HCT116 (cell line): ENCODE data around the gene GPR150. TPM values are rescaled to one million over a fixed set of nuclear protein-coding genes. Genes with fewer than 3 reads are reported as not detected.

Source experiments
- ATAC-seq: fragments of 200-7000 bp; cut with Tn5 transposase; 2 replicates; pipeline ENCODE4 v1.9.1; 2020; ENCODE audit warnings: mild to moderate bottlenecking, moderate library complexity
- BruUV-seq: library from RNA; stranded (reverse); fragments of 400-500 nt; replicated peaks from 2 replicates; lab custom pipeline; 2021; lab: Mats Ljungman, UMichigan
- CTCF ChIA-PET: fragments of 300-600 bp; sonication (Branson Sonifier 250); formaldehyde crosslinking; loops from one replicate; lab custom pipeline; 2021; ENCODE audit warnings: antibody characterized with exemption; lab: Charles Lee
- POLR2A ChIA-PET: fragments of 300-600, 350-600 bp; sonication (Branson Sonifier 250); formaldehyde crosslinking; loops from one replicate; lab custom pipeline; 2021; ENCODE audit warnings: antibody characterized with exemption; lab: Charles Lee
- RAD21 ChIA-PET, 2 experiments: fragments of 300-600 bp; sonication (Branson Sonifier 250); formaldehyde crosslinking; loops; one replicate each; lab custom pipeline; 2023; ENCODE audit warnings: low total read pairs in 2 of 2; ENCODE audit not compliant: uncharacterized antibody in 2 of 2, unreplicated experiment in 2 of 2, low non-redundant PET in 1 of 2; lab: Charles Lee
- DNase-seq: peaks from one replicate; pipeline ENCODE4 v3.0.0-alpha.2; 2010; ENCODE audit warnings: low read depth, low spot score
- H2AFZ ChIP-seq: fragments of 200-600 bp; shearing (Covaris generic), sonication (generic); 2 replicates; pipeline ENCODE4 v1.6.1; 2017; ENCODE audit warnings: low read depth, mixed run types, mixed read lengths, antibody characterized with exemption, low read length; ENCODE audit not compliant: poor library complexity, severe bottlenecking
- H3K27ac ChIP-seq: 2 replicates; pipeline ENCODE4 v1.5.1; 2012; ENCODE audit warnings: low read depth, low read length
- H3K27me3 ChIP-seq: fragments of 200-600 bp; sonication (generic); 2 replicates; pipeline ENCODE4 v1.6.1; 2016; ENCODE audit warnings: mixed run types, low read length, mixed read lengths; ENCODE audit not compliant: insufficient read depth
- H3K36me3 ChIP-seq, 2 experiments: fragments of 200-500 bp in 1 of 2; fragments of 200-600 bp in 1 of 2; sonication (Bioruptor generic) in 1 of 2; sonication (generic) in 1 of 2; 2 replicates each; pipeline versions ENCODE4 v1.5.1 to v1.6.1; 2014 to 2016; ENCODE audit warnings: low read length in 2 of 2, inconsistent platforms in 1 of 2, mixed read lengths in 1 of 2, mixed run types in 1 of 2; ENCODE audit not compliant: insufficient read depth in 2 of 2, control insufficient read depth in 1 of 2
- H3K4me1 ChIP-seq, 2 experiments: fragments of 200-600 bp in 1 of 2; sonication (generic) in 1 of 2; 2 replicates each; pipeline versions ENCODE4 v1.5.1 to v1.6.1; 2012 to 2017; ENCODE audit warnings: low read length in 2 of 2, inconsistent platforms in 1 of 2, mild to moderate bottlenecking in 1 of 2, mixed read lengths in 1 of 2, mixed run types in 1 of 2, moderate library complexity in 1 of 2; ENCODE audit not compliant: insufficient read depth in 2 of 2, control insufficient read depth in 1 of 2
- H3K4me2 ChIP-seq: fragments of 200-600 bp; sonication (generic); 2 replicates; pipeline ENCODE4 v1.6.1; 2017; ENCODE audit warnings: mixed run types, low read length, mixed read lengths
- H3K4me3 ChIP-seq, 2 experiments: fragments of 200-600 bp in 1 of 2; sonication (generic) in 1 of 2; replicated peaks in 1 of 2; 2 replicates each; pipeline ENCODE4 v1.5.1; 2011 to 2016; ENCODE audit warnings: low read length in 2 of 2, control low read depth in 1 of 2, low read depth in 1 of 2, mild to moderate bottlenecking in 1 of 2, mixed read lengths in 1 of 2, mixed run types in 1 of 2
- H3K79me2 ChIP-seq: fragments of 200-600 bp; sonication (generic); 2 replicates; pipeline ENCODE4 v1.6.1; 2017; ENCODE audit warnings: mild to moderate bottlenecking, mixed run types, low read length, moderate library complexity, mixed read lengths; ENCODE audit not compliant: insufficient read depth
- H3K9ac ChIP-seq: fragments of 200-600 bp; sonication (generic); 2 replicates; pipeline ENCODE4 v1.6.1; 2016; ENCODE audit warnings: low read length, mixed read lengths
- H3K9me2 ChIP-seq: fragments of 200-600 bp; sonication (generic), shearing (Covaris generic); 2 replicates; pipeline ENCODE4 v1.6.1; 2017; ENCODE audit warnings: mixed run types, mild to moderate bottlenecking, moderate library complexity; ENCODE audit not compliant: insufficient read depth
- H3K9me3 ChIP-seq, 2 experiments: fragments of 200-500 bp in 1 of 2; fragments of 200-600 bp in 1 of 2; sonication (Bioruptor generic) in 1 of 2; sonication (generic) in 1 of 2; 2 replicates each; pipeline ENCODE4 v1.6.1; 2014 to 2017; ENCODE audit warnings: low read length in 2 of 2, mixed read lengths in 2 of 2, inconsistent platforms in 1 of 2, low read depth in 1 of 2, mild to moderate bottlenecking in 1 of 2, mixed run types in 1 of 2, moderate library complexity in 1 of 2; ENCODE audit not compliant: control insufficient read depth in 1 of 2, insufficient read depth in 1 of 2
- H4K20me1 ChIP-seq: fragments of 200-600 bp; sonication (generic), shearing (Covaris generic); 2 replicates; pipeline ENCODE4 v1.6.1; 2017; ENCODE audit warnings: mixed run types, mild to moderate bottlenecking, moderate library complexity; ENCODE audit not compliant: insufficient read depth
- ATF3 ChIP-seq: IDR thresholded peaks from 2 replicates; pipeline ENCODE4 v1.6.1; 2012
- EZH2 ChIP-seq: fragments of 200-600 bp; sonication (generic); IDR thresholded peaks from 2 replicates; pipeline ENCODE4 v1.6.1; 2017; ENCODE audit warnings: antibody characterized with exemption, mixed run types
- EZH2phosphoT487 ChIP-seq: fragments of 200-600 bp; IDR thresholded peaks from 2 replicates; pipeline ENCODE4 v1.6.1; 2018; ENCODE audit warnings: antibody characterized with exemption, borderline replicate concordance
- FOSL1 ChIP-seq: IDR thresholded peaks from 2 replicates; pipeline ENCODE4 v1.6.1; 2012; ENCODE audit warnings: low read depth
- JUND ChIP-seq: IDR thresholded peaks from 2 replicates; pipeline ENCODE4 v1.6.1; 2012
- SP1 ChIP-seq: IDR thresholded peaks from 2 replicates; pipeline ENCODE4 v1.6.1; 2012; ENCODE audit warnings: low read depth
- SRF ChIP-seq: IDR thresholded peaks from 2 replicates; pipeline ENCODE4 v1.6.1; 2012; ENCODE audit warnings: low read depth
- ZBTB33 ChIP-seq: IDR thresholded peaks from 2 replicates; pipeline ENCODE4 v1.6.1; 2011; ENCODE audit warnings: mild to moderate bottlenecking, low read length, moderate library complexity; ENCODE audit not compliant: insufficient replicate concordance; ENCODE audit errors: extremely low read depth
- ZNF274 ChIP-seq: fragments of 200-500 bp; sonication (Bioruptor generic); IDR thresholded peaks from 2 replicates; pipeline ENCODE4 v1.6.1; 2014; ENCODE audit warnings: mild to moderate bottlenecking, low read depth, low read length, inconsistent platforms
- intact Hi-C: fragments of 100-400 bp; cut with micrococcal nuclease; formaldehyde crosslinking; loops from 2 replicates; pipeline ENCODE4 v1.10.0; 2022
- total RNA-seq: library from RNA; stranded (reverse); gene quantifications from one replicate; pipeline ENCODE4 v1.2.1, GENCODE V29; 2021; ENCODE audit not compliant: unreplicated experiment

GPR150 gene
- total RNA-seq, 1 experiment from 2014 or later, result not detected

GRCh38 chr5:95628933-95629332 lies 9.0 kb downstream of the GPR150 start:
- Histone ChIP-seq H3K9ac (no peak overlapping the region), H3K4me3 (no peak overlapping the region), H3K4me2 (no peak overlapping the region), H3K9me3 (no peaks in the 10 kb centered on the region), H3K4me1 (peaks cover 0 to 10% of the 10 kb centered on the region in 2 experiments; a peak in 2 of 4 replicates), H3K79me2 (no peaks in the 10 kb centered on the region), H3K27ac (no peak overlapping the region), H4K20me1 (no peaks in the 10 kb centered on the region), H3K27me3 (no peaks in the 10 kb centered on the region), H3K36me3 (no peaks in the 10 kb centered on the region), H3K9me2 (no peaks in the 10 kb centered on the region; the same call in 1 of the 2 replicates), H2AFZ (no peak overlapping the region)
- intact Hi-C loops, result no loop called here
- DNase-seq (no peak), ATAC-seq (no peak)
- ChIA-PET RAD21 (no interaction called here), POLR2A (no interaction called here), CTCF (no interaction called here)
- TF ChIP-seq FOSL1, result no peak
- TF ChIP-seq ZBTB33, result no peak
- TF ChIP-seq SRF, result no peak
- no peak for TF ChIP-seq JUND
- TF ChIP-seq EZH2phosphoT487, result no peak
- no peak for TF ChIP-seq ATF3
- no peak for TF ChIP-seq ZNF274
- no peak for TF ChIP-seq SP1
- TF ChIP-seq EZH2, result no peak
- no TSS peak for BruUV-seq
